ENCODE measurements around the gene PDLIM5.

Gene PDLIM5

GRCh38 chr4:94428884-94429283 lies 22.9 kb upstream of the PDLIM5 start:
- Histone ChIP-seq H3K4me1 (ENCODE audit: control insufficient read depth in 1 of 2, insufficient read depth in 2 of 2, low read length in 2 of 2) (no peaks in the 10 kb centered on the region), H3K27me3 (ENCODE audit: low read depth, low read length) (no peaks in the 10 kb centered on the region), H3K36me3 (ENCODE audit: control insufficient read depth in 1 of 2, insufficient read depth in 2 of 2, low read length in 2 of 2) (no peaks in the 10 kb centered on the region), H3K9me3 (ENCODE audit: control insufficient read depth in 1 of 2, low read length in 2 of 2) (peaks cover 2 to 14% of the 10 kb centered on the region in 2 donors), H3K4me3 (ENCODE audit: low read depth in 1 of 2, low read length in 2 of 2) (no peak overlapping the region), H3K27ac (ENCODE audit: low read length) (no peak overlapping the region)

- Histone ChIP-seq H3K36me3 (ENCODE audit: control insufficient read depth in 1 of 2, insufficient read depth in 2 of 2, low read length in 2 of 2) (no peaks in the 10 kb centered on the region), H3K4me3 (ENCODE audit: low read depth in 1 of 2, low read length in 2 of 2) (no peak overlapping the region), H3K27ac (ENCODE audit: low read length) (no peak overlapping the region), H3K9me3 (ENCODE audit: control insufficient read depth in 1 of 2, low read length in 2 of 2) (peaks cover 2 to 14% of the 10 kb centered on the region in 2 donors), H3K4me1 (ENCODE audit: control insufficient read depth in 1 of 2, insufficient read depth in 2 of 2, low read length in 2 of 2) (no peaks in the 10 kb centered on the region), H3K27me3 (ENCODE audit: low read depth, low read length) (no peaks in the 10 kb centered on the region)
Measured at GRCh38 chr4:94430406-94430805, 21.3 kb upstream of the PDLIM5 start.

- no peaks in the 10 kb centered on the region for H3K36me3 ChIP-seq (ENCODE audit: control insufficient read depth in 1 of 2, insufficient read depth in 2 of 2, low read length in 2 of 2)
- no peaks in the 10 kb centered on the region for H3K27me3 ChIP-seq (ENCODE audit: low read depth, low read length)
- no peak overlapping the region for H3K4me3 ChIP-seq (ENCODE audit: low read depth in 1 of 2, low read length in 2 of 2)
- peaks cover 2 to 10% of the 10 kb centered on the region in 2 donors for H3K9me3 ChIP-seq (ENCODE audit: control insufficient read depth in 1 of 2, low read length in 2 of 2)
- H3K27ac ChIP-seq (ENCODE audit: low read length) = no peak overlapping the region
- H3K4me1 ChIP-seq (ENCODE audit: control insufficient read depth in 1 of 2, insufficient read depth in 2 of 2, low read length in 2 of 2) = no peaks in the 10 kb centered on the region
Measured at GRCh38 chr4:94431388-94431787, 20.4 kb upstream of the PDLIM5 start.

DNA sequence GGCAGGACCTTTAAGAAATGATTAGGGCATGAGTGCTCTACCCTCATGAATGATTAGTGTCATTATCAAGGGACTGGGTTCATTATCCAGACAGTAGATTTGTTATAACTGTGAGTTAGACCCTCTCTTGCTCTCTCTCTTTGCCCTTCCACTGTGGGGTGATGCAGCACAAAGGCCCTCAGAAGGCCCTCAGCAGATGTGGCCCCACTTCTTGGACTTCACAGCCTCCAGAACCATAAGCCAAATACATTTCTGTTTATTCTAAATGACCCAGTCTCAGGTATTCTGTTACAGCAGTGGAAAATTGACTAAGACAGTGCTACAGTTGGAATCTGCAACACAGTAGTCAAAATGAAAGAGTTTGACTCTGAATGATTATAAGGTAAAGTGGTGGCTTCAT lies 17.2 kb upstream of the PDLIM5 start:
- no peaks in the 10 kb centered on the region for H3K4me1 ChIP-seq (ENCODE audit: control insufficient read depth in 1 of 2, insufficient read depth in 2 of 2, low read length in 2 of 2)
- no peak overlapping the region for H3K4me3 ChIP-seq (ENCODE audit: low read depth in 1 of 2, low read length in 2 of 2)
- no peaks in the 10 kb centered on the region for H3K36me3 ChIP-seq (ENCODE audit: control insufficient read depth in 1 of 2, insufficient read depth in 2 of 2, low read length in 2 of 2)
- no peak overlapping the region for H3K27ac ChIP-seq (ENCODE audit: low read length)
- no peaks in the 10 kb centered on the region for H3K9me3 ChIP-seq (ENCODE audit: control insufficient read depth in 1 of 2, low read length in 2 of 2)
- no peaks in the 10 kb centered on the region for H3K27me3 ChIP-seq (ENCODE audit: low read depth, low read length)

- Histone ChIP-seq H3K4me1 (ENCODE audit: control insufficient read depth in 1 of 2, insufficient read depth in 2 of 2, low read length in 2 of 2) (no peaks in the 10 kb centered on the region), H3K27ac (ENCODE audit: low read length) (no peak overlapping the region), H3K4me3 (ENCODE audit: low read depth in 1 of 2, low read length in 2 of 2) (no peak overlapping the region), H3K9me3 (ENCODE audit: control insufficient read depth in 1 of 2, low read length in 2 of 2) (no peaks in the 10 kb centered on the region), H3K27me3 (ENCODE audit: low read depth, low read length) (no peaks in the 10 kb centered on the region), H3K36me3 (ENCODE audit: control insufficient read depth in 1 of 2, insufficient read depth in 2 of 2, low read length in 2 of 2) (no peaks in the 10 kb centered on the region)
Measured at GRCh38 chr4:94435874-94436273, 15.9 kb upstream of the PDLIM5 start.

DNA sequence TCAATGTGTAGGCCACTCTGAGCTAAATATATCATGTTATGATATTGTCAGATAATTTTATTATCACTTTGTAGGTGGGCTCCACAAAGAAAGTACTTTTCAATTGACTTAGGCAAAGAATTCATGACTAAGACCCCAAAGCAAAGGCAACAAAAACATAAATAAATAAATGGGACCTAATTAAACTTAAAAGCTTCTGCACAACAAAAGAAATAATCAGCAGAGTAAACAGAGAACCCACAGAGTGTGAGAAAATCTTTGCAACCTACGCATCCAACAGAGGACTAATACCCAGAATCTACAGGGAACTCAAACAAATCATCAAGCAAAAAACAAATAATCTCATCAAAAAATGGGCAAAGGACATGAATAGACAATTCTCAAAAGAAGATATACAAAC lies 15.2 kb upstream of the PDLIM5 start:
- Histone ChIP-seq H3K4me3 (ENCODE audit: low read depth in 1 of 2, low read length in 2 of 2) (no peak overlapping the region), H3K27me3 (ENCODE audit: low read depth, low read length) (no peaks in the 10 kb centered on the region), H3K9me3 (ENCODE audit: control insufficient read depth in 1 of 2, low read length in 2 of 2) (no peaks in the 10 kb centered on the region), H3K27ac (ENCODE audit: low read length) (no peak overlapping the region), H3K36me3 (ENCODE audit: control insufficient read depth in 1 of 2, insufficient read depth in 2 of 2, low read length in 2 of 2) (no peaks in the 10 kb centered on the region), H3K4me1 (ENCODE audit: control insufficient read depth in 1 of 2, insufficient read depth in 2 of 2, low read length in 2 of 2) (no peaks in the 10 kb centered on the region)

- Histone ChIP-seq H3K9me3 (ENCODE audit: control insufficient read depth in 1 of 2, low read length in 2 of 2) (no peaks in the 10 kb centered on the region), H3K36me3 (ENCODE audit: control insufficient read depth in 1 of 2, insufficient read depth in 2 of 2, low read length in 2 of 2) (no peaks in the 10 kb centered on the region), H3K4me3 (ENCODE audit: low read depth in 1 of 2, low read length in 2 of 2) (no peak overlapping the region), H3K27me3 (ENCODE audit: low read depth, low read length) (no peaks in the 10 kb centered on the region), H3K4me1 (ENCODE audit: control insufficient read depth in 1 of 2, insufficient read depth in 2 of 2, low read length in 2 of 2) (peaks cover 0 to 2% of the 10 kb centered on the region in 2 donors), H3K27ac (ENCODE audit: low read length) (no peak overlapping the region)
Measured at GRCh38 chr4:94439606-94440005, 12.1 kb upstream of the PDLIM5 start.

DNA sequence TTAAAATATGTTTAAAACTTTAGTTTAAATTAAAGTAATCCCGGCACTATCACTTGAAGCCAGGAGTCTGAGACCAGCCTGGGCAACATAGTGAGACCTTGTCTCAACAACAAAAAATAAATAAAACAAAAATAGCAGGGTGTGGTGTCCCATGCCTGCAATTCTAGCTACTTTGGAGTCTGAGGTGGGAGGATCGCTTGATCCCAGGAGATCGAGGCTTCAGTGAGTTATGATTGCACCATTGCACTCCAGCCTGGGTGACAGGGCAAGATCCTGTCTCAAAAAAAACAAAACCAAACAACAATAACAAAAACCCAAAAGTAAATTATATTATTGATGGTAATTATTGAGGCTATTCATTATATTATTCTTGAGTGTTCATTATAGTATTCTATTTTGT lies 9.9 kb upstream of the PDLIM5 start:
- Histone ChIP-seq H3K27ac (ENCODE audit: low read length) (no peak overlapping the region), H3K4me3 (ENCODE audit: low read depth in 1 of 2, low read length in 2 of 2) (no peak overlapping the region), H3K4me1 (ENCODE audit: control insufficient read depth in 1 of 2, insufficient read depth in 2 of 2, low read length in 2 of 2) (peaks cover 0 to 2% of the 10 kb centered on the region in 2 donors), H3K36me3 (ENCODE audit: control insufficient read depth in 1 of 2, insufficient read depth in 2 of 2, low read length in 2 of 2) (no peaks in the 10 kb centered on the region), H3K9me3 (ENCODE audit: control insufficient read depth in 1 of 2, low read length in 2 of 2) (no peaks in the 10 kb centered on the region), H3K27me3 (ENCODE audit: low read depth, low read length) (no peaks in the 10 kb centered on the region)

DNA sequence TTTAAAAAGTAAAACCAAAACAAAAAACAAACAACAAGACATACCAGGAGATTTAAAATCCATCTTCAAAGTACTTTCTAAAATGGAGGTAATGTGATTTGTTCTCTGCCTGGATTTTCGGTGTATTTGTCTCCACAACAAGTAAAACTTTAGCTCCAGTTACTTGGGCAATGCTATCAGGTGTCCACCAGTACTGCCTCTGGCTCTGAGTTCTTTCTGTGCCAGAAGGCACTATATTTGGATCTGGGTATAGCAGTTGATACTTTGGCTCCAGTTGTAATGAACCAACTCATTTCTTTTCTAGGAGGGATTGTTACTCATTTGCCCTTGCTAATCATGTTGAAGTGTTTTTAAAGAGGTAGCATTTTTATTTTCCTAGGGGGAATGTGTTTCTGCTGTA lies 9.5 kb upstream of the PDLIM5 start:
- Histone ChIP-seq H3K4me3 (ENCODE audit: low read depth in 1 of 2, low read length in 2 of 2) (no peak overlapping the region), H3K9me3 (ENCODE audit: control insufficient read depth in 1 of 2, low read length in 2 of 2) (no peaks in the 10 kb centered on the region), H3K36me3 (ENCODE audit: control insufficient read depth in 1 of 2, insufficient read depth in 2 of 2, low read length in 2 of 2) (no peaks in the 10 kb centered on the region), H3K27me3 (ENCODE audit: low read depth, low read length) (no peaks in the 10 kb centered on the region), H3K27ac (ENCODE audit: low read length) (no peak overlapping the region), H3K4me1 (ENCODE audit: control insufficient read depth in 1 of 2, insufficient read depth in 2 of 2, low read length in 2 of 2) (peaks cover 0 to 2% of the 10 kb centered on the region in 2 donors)

DNA sequence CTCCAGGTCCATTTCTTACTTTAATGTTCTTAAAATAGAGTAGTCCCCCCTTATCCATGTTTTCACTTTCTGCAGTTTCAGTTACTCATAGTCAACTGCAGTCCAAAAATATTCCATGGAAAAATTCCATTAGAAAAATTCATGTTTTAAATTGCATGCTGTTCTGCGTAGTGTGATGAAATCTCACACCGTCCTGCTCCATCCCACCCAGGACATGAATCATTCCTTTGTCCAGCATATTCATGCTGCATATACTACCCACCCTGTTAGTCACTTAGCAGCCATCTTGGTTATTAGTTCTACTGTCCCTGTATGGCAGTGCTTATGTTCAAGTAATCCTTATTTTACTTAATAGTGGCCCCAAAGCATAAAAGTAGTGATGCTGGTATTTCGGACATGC lies 5.4 kb upstream of the PDLIM5 start:
- H3K4me1 ChIP-seq (ENCODE audit: control insufficient read depth in 1 of 2, insufficient read depth in 2 of 2, low read length in 2 of 2) = peaks cover 0 to 2% of the 10 kb centered on the region in 2 donors
- H3K9me3 ChIP-seq (ENCODE audit: control insufficient read depth in 1 of 2, low read length in 2 of 2) = no peaks in the 10 kb centered on the region
- H3K27me3 ChIP-seq (ENCODE audit: low read depth, low read length) = no peaks in the 10 kb centered on the region
- H3K4me3 ChIP-seq (ENCODE audit: low read depth in 1 of 2, low read length in 2 of 2) = no peak overlapping the region
- no peaks in the 10 kb centered on the region for H3K36me3 ChIP-seq (ENCODE audit: control insufficient read depth in 1 of 2, insufficient read depth in 2 of 2, low read length in 2 of 2)
- no peak overlapping the region for H3K27ac ChIP-seq (ENCODE audit: low read length)

GRCh38 chr4:94447754-94448411 lies 3.9 kb upstream of the PDLIM5 start:
- Histone ChIP-seq H3K27me3 (ENCODE audit: low read depth, low read length) (no peaks in the 10 kb centered on the region), H3K4me1 (ENCODE audit: control insufficient read depth in 1 of 2, insufficient read depth in 2 of 2, low read length in 2 of 2) (no peaks in the 10 kb centered on the region), H3K9me3 (ENCODE audit: control insufficient read depth in 1 of 2, low read length in 2 of 2) (no peaks in the 10 kb centered on the region), H3K27ac (ENCODE audit: low read length) (no peak overlapping the region), H3K4me3 (ENCODE audit: low read depth in 1 of 2, low read length in 2 of 2) (no peak overlapping the region), H3K36me3 (ENCODE audit: control insufficient read depth in 1 of 2, insufficient read depth in 2 of 2, low read length in 2 of 2) (peaks cover 0 to 9% of the 10 kb centered on the region in 2 donors)

- no peak overlapping the region for H3K27ac ChIP-seq (ENCODE audit: low read length)
- no peaks in the 10 kb centered on the region for H3K27me3 ChIP-seq (ENCODE audit: low read depth, low read length)
- no peaks in the 10 kb centered on the region for H3K9me3 ChIP-seq (ENCODE audit: control insufficient read depth in 1 of 2, low read length in 2 of 2)
- H3K4me3 ChIP-seq (ENCODE audit: low read depth in 1 of 2, low read length in 2 of 2) = no peak overlapping the region
- H3K36me3 ChIP-seq (ENCODE audit: control insufficient read depth in 1 of 2, insufficient read depth in 2 of 2, low read length in 2 of 2) = peaks cover 0 to 10% of the 10 kb centered on the region in 2 donors
- H3K4me1 ChIP-seq (ENCODE audit: control insufficient read depth in 1 of 2, insufficient read depth in 2 of 2, low read length in 2 of 2) = no peaks in the 10 kb centered on the region
Measured at GRCh38 chr4:94448815-94449375, 2.8 kb upstream of the PDLIM5 start.

All from muscle layer of duodenum (tissue), 2 donors.